SK-N-SH treated with all-trans-retinoic acid at 6 μM for 48 hours (cell line): Measurements from ENCODE around the gene CORO1C.

Source experiments
- ARNTL ChIP-seq: fragments of 450-650 bp; formaldehyde crosslinking; IDR thresholded peaks from 2 replicates; pipeline ENCODE4 v1.5.0; 2020; ENCODE audit warnings: low read depth, mild to moderate bottlenecking, moderate library complexity, borderline replicate concordance
- CSDC2 ChIP-seq: fragments of 250-450 bp; sonication (Bioruptor Pico); IDR thresholded peaks from 2 replicates; pipeline ENCODE4 v1.5.0; 2020; ENCODE audit warnings: mild to moderate bottlenecking, moderate library complexity
- ESRRG ChIP-seq: fragments of 250-450 bp; sonication (Bioruptor Pico); IDR thresholded peaks from 2 replicates; pipeline ENCODE4 v1.6.1; 2021; ENCODE audit warnings: mild to moderate bottlenecking
- ISL1 ChIP-seq: fragments of 250-450 bp; sonication (Bioruptor Pico); IDR thresholded peaks from 2 replicates; pipeline ENCODE4 v2.1.2; 2022; ENCODE audit warnings: mild to moderate bottlenecking, moderate library complexity
- OSR1 ChIP-seq: fragments of 250-450 bp; sonication (Bioruptor Pico); IDR thresholded peaks from 2 replicates; pipeline ENCODE4 v1.8.0; 2022; ENCODE audit warnings: moderate library complexity, mild to moderate bottlenecking, inconsistent platforms
- PPARA ChIP-seq: fragments of 250-450 bp; sonication (Bioruptor Pico); IDR thresholded peaks from 2 replicates; pipeline ENCODE4 v1.5.0; 2020; ENCODE audit warnings: mild to moderate bottlenecking, borderline replicate concordance
- RARB ChIP-seq: fragments of 250-450 bp; sonication (Bioruptor Pico); IDR thresholded peaks from 2 replicates; pipeline ENCODE4 v1.8.0; 2021; ENCODE audit warnings: mild to moderate bottlenecking, moderate library complexity
- SNAI2 ChIP-seq: fragments of 250-450 bp; sonication (Bioruptor Pico); IDR thresholded peaks from 2 replicates; pipeline ENCODE4 v1.5.0; 2020; ENCODE audit warnings: mild to moderate bottlenecking, moderate library complexity
- ZFP3 ChIP-seq: fragments of 250-450 bp; sonication (Bioruptor Pico); IDR thresholded peaks from 2 replicates; pipeline ENCODE4 v1.5.0; 2020; ENCODE audit warnings: mild to moderate bottlenecking, moderate library complexity
- ZFP30 ChIP-seq: fragments of 450-650 bp; formaldehyde crosslinking; IDR thresholded peaks from 2 replicates; pipeline ENCODE4 v1.5.0; 2022; ENCODE audit warnings: mild to moderate bottlenecking, moderate library complexity
- ZNF565 ChIP-seq: fragments of 450-650 bp; formaldehyde crosslinking; conservative IDR thresholded peaks from 2 replicates; pipeline ENCODE4 v1.5.0; 2020; ENCODE audit warnings: low read depth, mild to moderate bottlenecking, moderate library complexity
- TF ChIP-seq, protein P1 (sequence below): fragments of 250-450 bp; sonication (Bioruptor Pico); IDR thresholded peaks from 2 replicates; pipeline ENCODE4 v1.5.1; 2020; ENCODE audit warnings: low read depth, mild to moderate bottlenecking, moderate library complexity
- TF ChIP-seq, protein P2 (sequence below): fragments of 250-450 bp; sonication (Bioruptor Pico); IDR thresholded peaks from 2 replicates; pipeline ENCODE4 v1.5.1; 2021; ENCODE audit warnings: mild to moderate bottlenecking, moderate library complexity
- TF ChIP-seq, protein P3 (sequence below): fragments of 250-450 bp; sonication (Bioruptor Pico); IDR thresholded peaks from 2 replicates; pipeline ENCODE4 v1.8.0; 2020; ENCODE audit warnings: mild to moderate bottlenecking, moderate library complexity, borderline replicate concordance

DNA sequence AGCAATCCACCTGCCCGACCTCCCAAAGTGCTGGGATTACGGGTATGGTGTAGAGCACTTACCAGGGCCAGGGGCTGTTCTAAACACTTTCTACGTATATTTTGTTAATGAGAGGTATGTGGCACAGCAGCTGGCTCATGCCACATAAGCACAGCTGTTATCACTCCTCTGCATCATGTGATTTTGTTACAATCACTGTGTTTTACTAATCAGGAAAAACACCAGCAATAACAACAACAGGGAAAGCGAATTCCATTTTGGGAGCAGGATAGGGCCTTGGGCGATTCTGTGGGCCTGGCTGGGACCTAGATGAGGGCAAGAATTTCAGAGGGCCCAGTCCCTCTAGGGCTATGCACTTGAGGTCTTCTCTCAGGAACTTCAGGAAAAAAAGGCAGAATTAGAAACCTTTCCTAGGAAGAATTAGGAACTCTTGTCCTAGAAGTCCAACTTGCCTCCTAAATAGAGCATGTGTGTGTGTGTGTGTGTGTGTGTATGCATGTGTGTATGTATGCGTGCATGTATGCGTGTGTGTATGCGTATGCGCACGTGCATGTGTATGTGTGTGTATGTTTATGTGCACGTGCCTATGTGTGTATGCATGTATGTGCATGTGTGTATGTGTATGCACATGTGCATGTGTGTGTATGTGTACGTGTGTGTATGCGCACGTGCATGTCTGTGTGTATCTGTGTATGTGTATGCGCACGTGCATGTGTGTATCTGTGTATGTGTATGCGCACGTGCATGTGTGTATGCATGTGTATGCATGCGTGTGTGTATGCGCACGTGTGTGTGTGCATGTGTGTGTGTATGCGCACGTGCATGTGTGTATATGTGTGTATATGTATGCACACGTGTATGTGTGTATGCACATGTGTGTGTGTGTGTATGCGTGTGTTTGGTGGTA, 41.8 kb upstream of the CORO1C start:
- TF ChIP-seq ISL1 (CRISPR knock-in tag) (no peak), ESRRG (CRISPR knock-in tag) (no peak), ZFP30 (CRISPR knock-in tag) (no peak), CSDC2 (CRISPR knock-in tag) (no peak), ZFP3 (CRISPR knock-in tag) (no peak), ZNF565 (no peak), RARB (CRISPR knock-in tag) (no peak), PPARA (no peak), SNAI2 (CRISPR knock-in tag) (no peak), ARNTL (CRISPR knock-in tag) (no peak), OSR1 (no peak)
- TF ChIP-seq, protein P1, sequence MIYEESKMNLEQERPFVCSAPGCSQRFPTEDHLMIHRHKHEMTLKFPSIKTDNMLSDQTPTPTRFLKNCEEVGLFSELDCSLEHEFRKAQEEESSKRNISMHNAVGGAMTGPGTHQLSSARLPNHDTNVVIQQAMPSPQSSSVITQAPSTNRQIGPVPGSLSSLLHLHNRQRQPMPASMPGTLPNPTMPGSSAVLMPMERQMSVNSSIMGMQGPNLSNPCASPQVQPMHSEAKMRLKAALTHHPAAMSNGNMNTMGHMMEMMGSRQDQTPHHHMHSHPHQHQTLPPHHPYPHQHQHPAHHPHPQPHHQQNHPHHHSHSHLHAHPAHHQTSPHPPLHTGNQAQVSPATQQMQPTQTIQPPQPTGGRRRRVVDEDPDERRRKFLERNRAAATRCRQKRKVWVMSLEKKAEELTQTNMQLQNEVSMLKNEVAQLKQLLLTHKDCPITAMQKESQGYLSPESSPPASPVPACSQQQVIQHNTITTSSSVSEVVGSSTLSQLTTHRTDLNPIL (CRISPR knock-in tag): no peak
- TF ChIP-seq, protein P2, sequence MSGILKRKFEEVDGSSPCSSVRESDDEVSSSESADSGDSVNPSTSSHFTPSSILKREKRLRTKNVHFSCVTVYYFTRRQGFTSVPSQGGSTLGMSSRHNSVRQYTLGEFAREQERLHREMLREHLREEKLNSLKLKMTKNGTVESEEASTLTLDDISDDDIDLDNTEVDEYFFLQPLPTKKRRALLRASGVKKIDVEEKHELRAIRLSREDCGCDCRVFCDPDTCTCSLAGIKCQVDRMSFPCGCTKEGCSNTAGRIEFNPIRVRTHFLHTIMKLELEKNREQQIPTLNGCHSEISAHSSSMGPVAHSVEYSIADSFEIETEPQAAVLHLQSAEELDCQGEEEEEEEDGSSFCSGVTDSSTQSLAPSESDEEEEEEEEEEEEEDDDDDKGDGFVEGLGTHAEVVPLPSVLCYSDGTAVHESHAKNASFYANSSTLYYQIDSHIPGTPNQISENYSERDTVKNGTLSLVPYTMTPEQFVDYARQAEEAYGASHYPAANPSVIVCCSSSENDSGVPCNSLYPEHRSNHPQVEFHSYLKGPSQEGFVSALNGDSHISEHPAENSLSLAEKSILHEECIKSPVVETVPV (CRISPR knock-in tag): no peak
- TF ChIP-seq, protein P3, sequence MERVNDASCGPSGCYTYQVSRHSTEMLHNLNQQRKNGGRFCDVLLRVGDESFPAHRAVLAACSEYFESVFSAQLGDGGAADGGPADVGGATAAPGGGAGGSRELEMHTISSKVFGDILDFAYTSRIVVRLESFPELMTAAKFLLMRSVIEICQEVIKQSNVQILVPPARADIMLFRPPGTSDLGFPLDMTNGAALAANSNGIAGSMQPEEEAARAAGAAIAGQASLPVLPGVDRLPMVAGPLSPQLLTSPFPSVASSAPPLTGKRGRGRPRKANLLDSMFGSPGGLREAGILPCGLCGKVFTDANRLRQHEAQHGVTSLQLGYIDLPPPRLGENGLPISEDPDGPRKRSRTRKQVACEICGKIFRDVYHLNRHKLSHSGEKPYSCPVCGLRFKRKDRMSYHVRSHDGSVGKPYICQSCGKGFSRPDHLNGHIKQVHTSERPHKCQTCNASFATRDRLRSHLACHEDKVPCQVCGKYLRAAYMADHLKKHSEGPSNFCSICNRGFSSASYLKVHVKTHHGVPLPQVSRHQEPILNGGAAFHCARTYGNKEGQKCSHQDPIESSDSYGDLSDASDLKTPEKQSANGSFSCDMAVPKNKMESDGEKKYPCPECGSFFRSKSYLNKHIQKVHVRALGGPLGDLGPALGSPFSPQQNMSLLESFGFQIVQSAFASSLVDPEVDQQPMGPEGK (CRISPR knock-in tag): no peak
